Activated T-cell treated with anti-CD3 and anti-CD28 coated beads, Interleukin-2, amount 50 U/mL, for 1 hour (primary cell): ENCODE measurements around the gene TTI1.

Source experiments
- DNase-seq: peaks from one replicate; pipeline ENCODE4 v3.0.0-alpha.2; 2020

TTI1 gene

DNA sequence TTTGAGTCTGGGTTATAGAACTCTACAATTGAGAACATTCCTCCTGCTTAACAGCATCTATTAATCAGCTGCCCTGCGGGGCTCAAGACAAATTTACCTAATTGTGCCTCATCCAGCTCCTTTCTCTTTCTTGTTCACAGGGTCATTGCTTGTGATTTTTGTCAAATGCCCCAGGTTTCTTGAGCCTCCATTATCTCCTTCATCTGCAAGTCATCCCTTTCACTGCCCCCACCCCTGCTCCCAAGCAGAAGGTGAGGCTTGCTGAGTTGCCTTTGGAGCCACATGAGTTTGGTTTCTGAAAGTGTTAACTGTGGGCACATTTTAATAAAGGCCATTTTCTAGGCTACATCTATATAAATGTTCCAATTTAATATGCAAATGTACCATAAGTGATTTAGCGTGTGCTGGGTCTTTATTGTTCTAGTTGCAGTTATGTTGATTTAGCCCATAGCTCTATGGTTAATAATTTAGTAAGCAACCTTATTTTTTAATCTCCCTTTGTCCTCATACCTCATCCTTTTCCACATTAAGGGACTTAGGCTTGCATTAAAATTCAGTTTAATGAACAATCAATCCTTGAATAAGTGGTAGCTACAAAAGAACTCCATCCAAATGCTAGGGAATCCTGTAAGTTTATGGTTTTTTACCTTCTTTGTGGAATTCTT lies 74.3 kb downstream of the TTI1 start:
- no peak for DNase-seq

DNA sequence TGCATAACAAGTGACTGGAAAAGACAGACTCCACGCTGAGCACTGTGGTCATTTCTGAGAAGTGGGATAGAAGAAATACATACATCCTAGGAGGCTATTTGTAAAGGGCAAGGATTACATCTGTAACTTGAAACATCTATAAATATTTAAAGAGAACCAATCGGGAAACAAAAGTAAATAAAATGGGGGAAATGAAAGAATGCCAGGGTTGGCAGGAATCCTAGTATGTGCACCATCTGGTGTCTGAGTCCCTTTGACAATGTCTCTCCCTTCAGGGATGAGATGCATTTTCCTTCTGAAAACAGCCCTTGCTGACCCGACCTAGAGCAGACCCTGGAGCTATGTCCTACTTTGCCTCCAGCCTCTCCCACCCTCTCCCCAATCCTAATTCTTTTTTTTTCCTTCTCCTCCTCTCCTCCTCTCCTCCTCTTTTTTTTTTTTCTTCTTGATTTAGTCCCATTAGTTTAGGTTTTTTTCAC lies 77.1 kb downstream of the TTI1 start:
- DNase-seq = no peak

DNA sequence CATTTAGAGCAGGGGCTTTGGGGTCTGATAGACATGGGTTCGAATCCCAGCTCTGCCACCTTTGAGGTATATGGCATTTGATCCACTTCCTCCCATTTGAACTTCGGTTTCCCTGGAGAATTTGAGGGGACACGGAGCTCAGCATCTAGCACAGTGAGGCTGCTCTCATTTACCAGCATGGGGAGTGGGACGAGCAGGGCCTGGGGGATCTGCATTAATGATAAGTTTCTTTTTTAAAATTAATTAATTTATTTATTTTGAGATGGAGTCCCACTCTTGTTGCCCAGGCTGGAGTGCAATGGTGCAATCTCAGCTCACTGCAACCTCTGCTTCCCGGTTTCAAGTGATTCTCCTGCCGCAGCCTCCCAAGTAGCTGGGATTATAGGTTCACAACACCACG lies 77.7 kb downstream of the TTI1 start:
- no peak for DNase-seq

DNA sequence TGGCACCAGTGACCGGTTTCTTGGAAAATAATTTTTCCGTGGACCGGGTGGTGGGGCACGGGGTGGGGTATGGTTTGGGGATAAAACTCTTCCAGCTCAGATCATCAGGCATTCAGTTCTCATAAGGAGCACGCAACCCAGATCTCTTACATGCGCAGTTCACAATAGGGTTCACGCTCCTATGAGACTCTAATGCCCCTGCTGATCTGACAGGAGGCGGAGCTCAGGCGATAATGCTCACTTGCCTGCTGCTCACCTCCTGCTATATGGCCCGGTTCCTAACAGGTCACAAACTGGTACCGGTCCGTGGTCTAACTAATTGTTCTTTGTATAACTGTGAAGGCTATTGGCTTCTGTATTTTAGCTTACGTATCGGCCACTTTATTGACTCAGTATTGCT lies 78.6 kb downstream of the TTI1 start:
- DNase-seq = no peak

DNA sequence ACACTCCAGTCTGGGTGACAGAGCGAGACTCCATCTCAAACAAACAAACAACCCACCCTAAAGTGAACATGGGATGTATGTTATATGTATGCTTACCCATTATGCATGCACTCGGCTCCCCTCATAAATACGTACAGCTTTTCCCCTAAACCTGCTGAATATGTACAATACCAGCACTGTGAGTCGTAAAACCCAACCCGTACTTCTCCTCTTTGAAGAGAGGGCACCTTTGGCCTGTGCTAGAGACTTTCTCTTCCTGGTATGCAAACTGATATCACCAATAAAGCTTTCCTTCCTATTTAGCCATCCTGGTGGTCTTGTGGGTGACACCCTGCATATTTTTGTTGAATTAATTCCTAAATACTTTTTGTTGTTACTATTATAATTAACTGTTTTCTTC lies 79.1 kb downstream of the TTI1 start:
- DNase-seq = no peak

DNA sequence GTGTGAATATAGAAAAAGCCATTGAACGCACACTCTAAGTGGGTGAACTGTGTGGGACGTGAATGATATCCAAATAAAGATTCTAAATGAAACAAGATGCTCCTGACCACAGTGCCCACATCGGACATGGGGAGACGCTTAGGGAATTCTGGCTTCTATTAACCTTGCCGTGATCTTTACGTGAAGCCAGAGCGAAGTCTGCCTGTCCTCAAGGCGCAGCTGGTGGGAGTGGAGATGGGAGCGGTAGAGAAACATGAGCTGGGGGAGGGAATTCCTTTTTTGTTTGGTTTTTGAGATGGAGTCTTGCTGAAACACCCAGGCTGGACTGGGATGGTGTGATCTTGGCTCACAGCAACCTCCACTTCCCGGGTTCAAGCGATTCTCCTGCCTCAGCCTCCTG lies 84.3 kb downstream of the TTI1 start:
- no peak for DNase-seq

DNA sequence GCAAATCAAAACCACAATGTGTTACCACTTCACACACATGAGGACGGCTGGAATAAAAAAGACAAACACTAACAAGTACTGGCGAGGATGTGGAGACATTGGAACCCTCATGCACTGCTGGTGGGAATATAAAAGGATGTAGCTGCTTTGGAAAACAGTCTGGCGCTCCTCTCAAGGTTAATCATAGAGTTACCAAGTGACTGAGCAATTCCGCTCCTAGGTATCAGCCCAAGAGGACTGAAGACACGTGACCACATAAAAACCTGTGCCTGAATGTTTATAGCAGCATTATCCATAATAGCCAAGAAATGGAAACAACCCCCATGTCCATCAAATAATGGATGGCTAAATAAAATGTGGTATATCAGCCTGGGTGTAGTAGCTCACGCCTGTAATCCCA lies 85.3 kb downstream of the TTI1 start:
- DNase-seq = no peak

DNA sequence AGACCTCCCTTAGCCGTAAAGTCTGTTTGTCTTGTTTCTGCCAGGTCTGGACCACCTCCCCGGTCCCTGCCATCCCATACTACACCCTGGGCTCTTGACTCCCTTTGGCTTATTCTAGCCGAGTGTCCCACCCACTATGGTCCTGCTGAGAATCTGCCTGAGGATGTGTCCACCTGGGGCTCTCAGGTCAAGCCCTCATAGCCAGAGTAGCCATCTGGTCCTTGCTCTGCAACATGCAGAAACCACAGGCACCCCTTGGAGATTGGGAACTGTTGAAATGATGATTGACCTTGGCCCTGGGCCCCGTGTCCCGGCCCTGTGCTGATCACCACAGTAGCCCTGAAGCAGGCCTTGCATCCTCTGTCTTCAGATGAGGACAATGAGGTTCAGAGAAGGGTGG lies 86.3 kb downstream of the TTI1 start:
- DNase-seq = no peak

DNA sequence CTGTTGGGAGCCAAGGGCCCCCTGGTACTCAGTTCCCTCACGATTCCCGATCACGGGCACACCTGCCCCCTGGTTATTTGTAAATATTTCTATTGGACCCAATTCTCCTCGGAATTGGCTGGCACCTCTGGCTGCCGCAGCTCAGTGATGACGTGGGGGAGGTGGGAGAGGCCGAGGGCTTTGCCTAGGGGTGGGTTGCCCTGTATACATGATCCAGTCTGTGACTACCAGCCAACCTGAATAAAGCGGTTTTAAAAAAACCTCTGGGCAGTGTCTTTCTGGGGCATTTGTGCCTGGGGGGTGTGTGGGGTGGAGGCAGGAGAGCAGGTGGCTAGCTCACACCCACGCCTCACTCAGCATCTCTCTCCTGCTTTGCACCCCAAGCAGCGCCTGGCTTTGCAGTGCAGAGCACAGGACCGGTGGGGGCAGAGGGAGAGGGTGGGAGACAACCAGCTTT lies 88.1 kb downstream of the TTI1 start:
- DNase-seq = no peak

DNA sequence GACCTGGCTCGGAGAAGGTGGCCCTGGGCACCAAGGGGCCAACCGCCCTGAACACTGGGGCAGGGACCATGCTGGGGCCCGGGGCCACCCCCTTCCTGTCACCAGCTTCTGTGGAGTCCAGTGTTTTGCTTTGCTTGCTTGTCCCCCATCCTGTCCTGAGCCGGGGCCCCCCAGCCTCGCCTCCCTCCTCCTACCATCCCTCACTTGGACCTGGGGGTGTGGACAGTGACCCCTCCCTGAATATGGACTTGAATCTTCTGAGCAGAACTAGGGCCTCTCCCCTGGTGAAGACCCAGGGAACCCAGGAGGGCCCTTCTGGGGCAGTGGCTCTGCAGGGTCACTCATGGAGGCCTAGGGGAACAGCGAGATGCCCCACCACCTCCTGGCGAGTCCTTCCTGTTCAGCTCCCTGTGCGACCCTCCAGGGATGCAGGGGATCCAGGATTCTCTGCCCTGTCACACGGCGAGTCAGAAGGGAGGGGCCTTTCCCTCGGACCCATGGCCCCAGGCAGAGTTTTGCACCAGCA lies 88.7 kb downstream of the TTI1 start:
- no peak for DNase-seq

DNA sequence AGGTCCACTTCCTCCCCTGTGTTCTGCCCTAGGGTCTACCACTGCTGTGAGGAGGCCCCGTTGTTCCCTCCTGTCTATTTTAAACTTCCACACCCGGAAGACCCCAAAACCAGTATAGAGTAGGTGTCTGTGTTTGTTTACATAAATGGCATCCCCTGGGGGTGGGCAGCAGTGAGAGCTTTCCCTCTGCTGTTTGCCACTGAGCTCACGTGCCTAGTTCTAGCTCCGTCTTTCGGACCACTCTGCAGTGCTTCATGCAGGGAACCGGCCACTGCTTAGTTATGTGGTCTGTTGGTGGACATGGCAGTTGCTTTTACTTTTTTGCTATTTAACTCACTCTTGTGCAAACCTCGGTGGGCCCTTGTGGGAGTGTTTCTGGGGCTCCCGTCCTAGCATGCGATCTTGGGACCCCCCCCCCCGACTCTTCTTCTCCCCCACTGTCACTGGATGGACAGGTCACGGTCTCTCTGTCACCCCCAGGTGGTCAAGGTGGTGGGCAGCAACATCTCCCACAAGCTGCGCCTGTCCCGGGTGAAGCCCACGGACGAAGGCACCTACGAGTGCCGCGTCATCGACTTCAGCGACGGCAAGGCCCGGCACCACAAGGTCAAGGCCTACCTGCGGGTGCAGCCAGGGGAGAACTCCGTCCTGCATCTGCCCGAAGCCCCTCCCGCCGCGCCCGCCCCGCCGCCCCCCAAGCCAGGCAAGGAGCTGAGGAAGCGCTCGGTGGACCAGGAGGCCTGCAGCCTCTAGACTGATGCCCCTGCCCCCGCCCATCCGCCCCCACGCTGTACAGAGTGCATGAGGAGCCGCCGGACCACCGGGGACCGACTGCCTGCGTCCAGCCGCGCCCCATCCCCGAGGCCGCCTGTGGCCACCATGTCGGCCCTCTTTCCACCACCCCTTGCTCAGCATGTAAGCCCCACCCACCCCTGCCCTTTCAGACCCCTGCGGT lies 89.5 kb downstream of the TTI1 start:
- no peak for DNase-seq

DNA sequence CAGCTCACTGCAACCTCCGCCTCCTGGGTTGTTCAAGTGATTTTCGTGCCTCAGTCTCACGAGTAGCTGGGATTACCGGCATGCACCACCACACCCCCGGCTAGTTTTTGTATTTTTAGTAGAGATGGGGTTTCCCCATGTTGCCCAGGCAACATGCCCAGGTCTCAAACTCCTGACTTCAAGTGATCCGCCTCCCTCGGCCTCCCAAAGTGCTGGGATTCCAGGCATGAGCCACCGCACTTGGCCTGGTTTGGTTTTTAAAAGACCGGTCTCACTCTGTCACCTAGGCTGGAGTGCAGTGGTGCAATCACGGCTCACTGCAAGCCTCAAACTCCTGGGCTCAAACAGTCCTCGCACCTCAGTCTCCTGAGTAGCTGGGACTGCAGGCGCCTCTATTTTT lies 90.2 kb downstream of the TTI1 start:
- DNase-seq = no peak

DNA sequence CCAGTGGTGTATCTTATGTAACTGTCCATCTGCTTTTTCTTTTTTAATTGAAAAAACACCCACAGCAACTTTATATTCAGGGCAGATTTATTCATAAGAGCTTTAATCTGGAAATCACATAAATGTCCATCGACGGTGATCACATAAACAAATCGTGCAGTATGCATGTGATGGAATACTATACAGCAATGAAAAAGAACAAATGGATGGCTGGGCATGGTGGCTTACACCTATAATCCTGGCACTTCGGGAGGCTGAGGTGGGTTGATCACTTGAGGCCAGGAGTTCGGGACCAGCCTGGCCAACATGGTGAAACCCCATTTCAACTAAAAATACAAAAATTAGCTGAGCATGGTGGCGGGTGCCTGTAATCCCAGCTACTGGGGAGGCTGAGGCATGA lies 91.3 kb downstream of the TTI1 start:
- DNase-seq = no peak

DNA sequence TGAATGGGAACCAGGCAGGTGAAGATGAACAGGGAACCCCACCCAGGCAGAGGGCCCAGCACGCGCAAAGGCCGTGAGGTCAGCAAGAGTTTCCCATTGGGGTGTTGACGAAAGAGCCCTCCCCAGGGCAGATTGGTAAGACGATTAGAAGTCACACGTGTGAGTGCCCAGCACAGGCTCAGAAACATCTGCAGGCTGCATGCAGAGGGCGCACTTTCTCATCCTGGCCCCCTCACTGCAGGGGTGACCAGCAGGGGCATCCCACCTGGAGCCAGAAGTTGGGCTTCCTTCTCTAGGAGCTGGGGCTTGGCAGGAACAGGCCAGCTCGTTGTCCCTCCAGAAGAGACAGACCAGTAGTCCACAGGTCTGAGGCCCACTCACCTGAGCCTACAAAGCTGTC lies 91.9 kb downstream of the TTI1 start:
- DNase-seq = no peak

DNA sequence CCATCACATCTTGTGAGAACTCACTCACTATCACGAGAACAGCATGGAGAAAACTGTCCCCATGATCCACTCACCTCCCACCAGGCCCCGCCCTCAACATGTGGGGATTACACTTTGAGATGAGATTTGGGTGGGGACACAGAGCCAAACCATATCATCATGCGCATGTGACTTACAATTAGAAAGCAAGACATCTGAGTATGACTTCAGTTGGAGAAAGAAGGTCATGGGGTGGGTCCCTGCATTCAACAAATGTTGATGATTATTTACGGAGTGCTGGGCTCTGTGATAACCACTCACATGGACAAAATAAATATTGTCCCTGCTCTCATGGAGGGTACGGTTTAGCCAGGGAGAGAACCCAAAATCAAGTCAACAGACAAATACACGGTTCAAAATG lies 92.4 kb downstream of the TTI1 start:
- no peak for DNase-seq

DNA sequence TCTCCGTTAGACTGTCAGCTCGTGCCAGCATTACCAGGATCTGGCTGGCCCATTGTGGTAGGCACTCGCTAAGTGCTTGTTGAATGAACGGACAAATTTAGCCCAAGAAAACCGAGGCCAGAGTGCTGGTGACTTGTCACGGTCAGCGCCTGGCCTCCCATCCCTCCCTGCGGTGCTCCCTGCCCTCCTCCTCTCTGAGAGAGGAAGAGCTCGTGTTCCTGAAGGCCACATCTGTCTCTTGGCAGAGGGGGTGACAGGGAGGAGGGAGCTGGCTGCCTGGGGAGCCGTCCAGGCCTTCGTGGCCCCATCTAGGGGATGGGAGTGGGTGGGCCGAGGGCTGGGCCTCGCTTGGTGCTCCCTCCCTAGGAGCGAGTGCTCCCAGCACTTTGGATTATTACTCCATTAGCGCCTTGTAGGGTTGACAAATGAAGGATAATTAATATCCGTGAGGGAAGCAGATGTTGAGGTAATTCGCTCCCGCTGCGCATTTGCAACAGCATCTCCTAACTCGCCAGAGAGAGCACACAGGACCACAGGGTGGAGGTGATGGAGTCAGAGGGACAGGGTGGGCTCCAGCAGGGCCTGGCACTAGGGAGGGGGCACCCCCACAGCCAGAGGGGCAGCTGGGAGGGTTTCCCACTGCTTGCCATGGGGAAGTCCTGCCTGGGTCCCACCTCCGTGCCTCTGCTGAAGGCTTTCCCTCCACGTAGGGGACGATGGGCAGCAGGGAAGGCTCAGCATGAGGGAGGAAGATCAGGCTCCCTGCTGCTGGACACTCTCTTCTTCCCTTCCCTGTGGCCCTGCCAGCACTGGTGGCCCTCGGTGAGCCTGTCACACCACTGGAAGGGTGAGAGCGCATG lies 93.3 kb downstream of the TTI1 start:
- no peak for DNase-seq

DNA sequence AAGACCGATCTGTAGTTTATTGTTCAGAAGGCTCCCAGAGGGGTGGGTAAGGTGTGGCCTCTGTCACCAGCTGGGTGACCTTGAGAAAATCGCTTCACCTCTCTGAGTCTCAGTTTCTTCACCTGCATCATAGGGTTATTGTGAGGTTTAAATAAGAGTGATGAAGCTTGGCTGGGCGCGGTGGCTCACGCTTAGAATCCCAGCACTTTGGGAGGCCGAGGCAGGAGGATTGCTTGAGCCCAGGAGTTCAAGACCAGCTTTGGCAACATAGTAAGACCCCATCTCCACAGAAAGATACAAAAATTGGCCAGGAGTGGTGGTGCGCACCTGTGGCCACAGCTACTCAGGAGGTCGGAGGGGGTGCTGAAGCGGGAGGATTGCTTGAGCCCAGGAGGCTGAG lies 94.3 kb downstream of the TTI1 start:
- no peak for DNase-seq

DNA sequence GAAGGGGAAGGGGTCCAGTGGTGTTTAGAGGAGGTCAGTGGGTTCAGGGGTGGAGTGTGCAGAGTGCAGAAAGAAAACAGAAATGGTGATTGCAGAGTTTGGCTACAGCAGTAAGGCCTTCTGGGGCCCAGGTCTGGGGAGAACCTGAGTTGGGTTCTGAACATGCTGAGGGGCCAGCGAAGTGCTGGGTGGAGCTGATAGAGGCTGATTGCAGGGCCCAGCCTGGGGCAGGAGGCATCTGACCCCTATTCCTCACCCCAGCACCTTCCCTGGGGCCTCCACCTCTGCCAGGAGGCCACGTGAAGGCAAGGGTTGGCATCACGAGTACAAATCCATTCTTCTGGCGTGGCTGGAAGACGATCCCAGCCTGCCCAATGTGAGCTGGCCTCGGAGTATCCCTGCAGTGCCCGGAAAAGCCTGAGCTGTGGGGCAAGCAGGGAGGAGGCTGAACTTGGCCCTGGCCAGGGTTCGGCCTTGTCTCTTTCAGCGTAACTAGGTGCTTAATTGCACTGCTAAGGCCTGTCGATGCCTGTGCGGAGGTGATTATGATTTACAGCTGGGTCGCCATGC lies 95.0 kb downstream of the TTI1 start:
- DNase-seq = no peak

DNA sequence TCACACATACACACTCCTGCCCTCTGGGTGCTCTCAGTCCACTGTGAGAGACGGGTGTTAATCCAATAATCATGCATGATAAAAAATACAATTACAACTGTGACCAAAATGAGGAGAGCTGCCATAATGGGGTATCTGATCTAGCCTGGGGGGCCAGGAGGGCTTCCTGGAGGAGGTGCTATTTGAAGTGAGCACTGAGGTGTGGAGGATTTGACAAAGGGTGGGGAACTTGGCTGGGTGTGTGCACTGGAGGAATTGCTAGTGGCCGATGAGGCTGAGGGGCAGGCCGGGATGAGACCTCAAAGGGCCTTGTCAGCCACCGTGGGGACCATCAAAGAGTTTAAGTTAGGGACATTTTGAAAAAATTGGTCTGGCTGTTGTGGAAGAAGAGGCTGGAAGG lies 95.6 kb downstream of the TTI1 start:
- DNase-seq = no peak

DNA sequence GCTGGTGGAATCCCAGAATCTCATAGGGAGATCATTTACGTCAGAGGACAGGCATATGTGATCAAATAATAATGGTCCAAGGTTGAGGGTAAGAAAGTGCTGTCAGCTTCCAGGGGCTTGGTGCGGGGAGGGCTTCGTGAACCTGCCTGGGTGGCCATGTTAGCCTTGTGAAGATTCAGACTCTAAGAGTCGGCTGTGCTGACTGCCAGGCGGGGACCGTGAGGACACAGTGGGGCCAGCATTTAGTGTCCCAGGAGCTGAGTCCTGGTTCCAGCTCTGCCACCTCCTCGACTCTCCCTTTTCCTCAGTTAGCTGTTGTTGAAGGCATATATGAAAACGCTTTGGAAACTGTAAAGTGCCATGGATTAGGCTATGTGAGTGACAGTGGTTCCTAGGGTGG lies 96.8 kb downstream of the TTI1 start:
- DNase-seq = no peak

DNA sequence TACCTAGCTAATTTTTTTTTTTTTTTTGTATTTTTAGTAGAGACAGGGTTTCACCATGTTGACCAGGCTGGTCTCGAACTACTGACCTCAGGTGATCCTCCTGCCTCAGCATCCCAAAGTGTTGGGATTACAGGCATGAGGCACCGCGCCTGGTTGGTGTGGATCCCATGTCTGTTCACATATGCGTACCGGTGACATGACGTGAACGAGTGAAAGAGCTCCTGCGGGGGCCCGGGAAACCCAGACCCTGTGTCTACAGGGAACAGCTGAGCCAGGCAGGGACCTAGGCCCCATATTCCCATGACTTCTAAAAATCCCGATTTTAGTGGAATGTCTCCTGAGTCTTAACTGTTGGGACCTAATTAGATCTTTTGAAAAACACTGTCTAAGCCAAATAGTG lies 97.2 kb downstream of the TTI1 start:
- no peak for DNase-seq

DNA sequence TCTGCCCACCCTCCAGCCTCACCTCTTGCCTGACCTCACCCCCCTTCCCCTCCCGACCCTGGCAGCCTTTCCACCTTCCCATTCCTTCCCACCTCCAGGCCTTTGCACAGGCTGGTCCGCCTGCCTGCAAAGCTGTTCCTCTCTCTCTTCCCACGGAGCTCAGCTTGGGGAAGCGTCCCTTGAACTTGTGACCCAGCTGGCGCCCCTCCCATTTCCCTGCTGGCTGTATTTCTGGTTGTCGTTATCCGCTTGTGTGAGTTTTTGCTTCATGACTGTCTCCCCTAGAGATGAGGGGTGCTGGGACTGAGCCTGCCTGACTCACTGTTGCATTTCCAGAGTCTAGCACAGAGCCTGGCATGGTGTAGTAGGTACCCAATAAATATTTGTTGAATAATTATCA lies 97.8 kb downstream of the TTI1 start:
- DNase-seq = no peak
